ENCODE measurements around the gene ICAM4.

ICAM4 gene

GRCh38 chr19:10315335-10316214 lies 28.8 kb downstream of the ICAM4 start, which contains the start of gene FDX2:
FDX2 (minus strand) TSS chr19:10316015; CDS start chr19:10315996, 19 bp downstream.
- DNase-seq (ENCODE audit: low spot score): peak; percentile 97
- TF ChIP-seq CTCF (IDR thresholded peaks at IDR 0.05; ENCODE audit: extremely low read depth, insufficient read depth, missing control alignments): no peak
- in situ Hi-C loops (cut with MboI; ENCODE audit: low pct_unique_long_range_greater_than_20kb, low sequenced_read_pairs, unreplicated experiment): no loop called here

DNA sequence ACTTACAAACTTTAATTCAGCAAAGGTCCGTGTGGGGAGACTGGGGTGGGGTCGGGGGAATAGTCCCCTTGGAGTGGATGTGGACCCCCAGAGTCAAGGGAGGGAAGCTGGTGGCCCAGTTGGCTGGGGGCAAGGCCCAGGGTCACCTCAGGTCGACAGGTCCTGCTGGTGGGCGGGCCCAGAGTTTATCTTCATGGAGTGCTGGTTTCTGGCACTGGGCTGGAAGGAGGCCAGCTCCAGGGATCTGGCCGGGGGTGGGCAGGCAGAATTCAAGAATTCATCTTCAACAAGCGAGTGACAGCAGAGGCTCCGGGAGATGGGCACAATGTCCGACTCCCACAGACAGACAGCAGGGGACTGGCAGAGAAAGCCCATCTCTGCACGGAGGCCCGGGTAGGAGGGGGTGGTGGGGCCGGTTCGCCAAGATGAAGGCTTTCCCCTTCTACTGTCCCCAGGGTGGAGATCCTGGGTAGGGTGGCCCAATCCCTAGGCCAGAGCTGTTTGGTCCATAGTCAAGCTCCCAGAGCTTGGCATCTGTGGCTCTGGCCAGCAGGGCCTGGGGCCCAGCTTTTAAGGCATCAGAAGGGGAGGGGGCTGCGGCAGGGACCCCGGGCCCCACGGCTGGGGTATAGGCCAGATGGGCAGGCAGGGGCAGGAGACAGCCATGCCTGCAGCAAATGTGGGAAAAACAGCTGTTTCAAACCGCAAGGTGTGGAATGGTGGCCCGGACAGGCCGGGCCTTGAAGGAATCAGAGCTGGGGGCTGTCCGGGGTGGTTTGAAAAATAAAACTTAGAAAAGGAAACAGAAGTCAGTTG lies 29.7 kb downstream of the ICAM4 start:
- no peak for DNase-seq (ENCODE audit: low spot score)
- in situ Hi-C loops (cut with MboI; ENCODE audit: low pct_unique_long_range_greater_than_20kb, low sequenced_read_pairs, unreplicated experiment): no loop called here
- no peak for TF ChIP-seq CTCF (IDR thresholded peaks at IDR 0.05; ENCODE audit: extremely low read depth, insufficient read depth, missing control alignments)

DNA sequence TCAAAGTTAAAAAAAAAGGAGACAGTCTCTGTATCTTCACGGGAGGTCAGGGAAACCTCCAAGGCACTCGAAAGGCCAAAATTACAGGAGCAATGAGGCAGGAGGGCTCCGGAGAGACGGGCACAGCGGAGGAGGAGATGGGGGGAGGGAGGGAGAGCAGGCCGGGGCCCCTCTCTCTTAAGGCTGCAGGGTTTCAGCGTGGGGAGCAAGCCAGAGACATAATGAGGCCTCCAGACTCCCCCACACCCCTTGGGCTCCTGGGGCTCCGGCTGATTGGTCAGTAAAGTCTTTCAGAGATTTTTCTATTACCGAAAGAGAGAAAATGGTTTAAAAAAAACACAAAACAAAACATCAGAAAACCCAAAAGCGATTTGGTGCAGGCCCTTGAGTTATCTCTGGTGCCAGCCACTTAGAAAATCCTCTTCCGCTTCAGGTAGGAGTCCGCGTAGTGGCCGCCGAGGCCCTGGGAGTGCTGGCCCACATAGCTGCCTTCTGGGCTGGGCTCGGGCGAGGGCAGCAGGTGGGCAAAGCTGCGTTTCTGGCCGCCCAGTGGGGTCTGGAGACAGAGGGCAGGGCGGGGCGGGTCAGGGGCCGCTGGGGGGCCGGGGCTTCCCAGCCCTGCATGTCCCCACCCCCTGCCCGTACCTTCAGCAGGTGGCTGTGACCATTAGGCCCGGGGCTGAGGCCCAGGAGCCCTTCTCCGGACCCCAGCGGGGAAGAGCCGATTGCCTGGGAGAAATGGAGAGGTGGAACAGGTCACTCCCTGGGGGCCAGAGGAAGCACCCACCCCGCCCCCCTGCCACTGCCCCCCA lies 30.5 kb downstream of the ICAM4 start:
- no peak for TF ChIP-seq CTCF (IDR thresholded peaks at IDR 0.05; ENCODE audit: extremely low read depth, insufficient read depth, missing control alignments)
- in situ Hi-C loops (cut with MboI; ENCODE audit: low pct_unique_long_range_greater_than_20kb, low sequenced_read_pairs, unreplicated experiment): no loop called here
- no peak for DNase-seq (ENCODE audit: low spot score)

DNA sequence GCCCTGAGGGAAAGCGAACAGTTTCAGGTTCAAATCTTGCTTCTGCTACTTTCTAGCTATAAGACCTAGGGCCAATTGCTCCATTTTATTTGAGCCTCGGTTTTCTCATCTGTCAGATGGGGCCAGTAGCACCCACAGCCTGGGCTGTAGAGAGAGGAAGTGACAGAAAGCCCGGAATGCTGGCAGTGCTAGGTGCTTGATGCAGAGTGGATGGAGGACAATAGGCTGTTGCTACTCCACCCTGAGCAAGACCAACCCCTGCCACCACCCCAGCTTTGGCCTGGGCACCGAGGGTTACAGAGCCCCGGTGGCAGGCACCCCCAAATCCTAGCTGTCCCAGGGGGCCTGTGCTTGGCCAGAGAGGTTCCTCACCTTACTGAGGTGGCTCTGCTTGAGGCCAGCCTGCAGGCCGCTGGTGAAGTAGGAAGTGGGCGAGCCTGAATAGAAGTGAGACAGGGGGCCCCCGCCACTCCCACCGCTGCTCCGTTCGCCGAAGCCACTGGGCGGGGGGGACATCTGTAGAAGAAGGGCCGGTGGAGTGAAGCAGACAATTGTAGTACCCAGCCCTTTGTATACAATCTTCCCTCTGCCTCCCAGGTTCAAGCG lies 31.2 kb downstream of the ICAM4 start:
- no peak for DNase-seq (ENCODE audit: low spot score)
- in situ Hi-C loops (cut with MboI; ENCODE audit: low pct_unique_long_range_greater_than_20kb, low sequenced_read_pairs, unreplicated experiment): no loop called here
- TF ChIP-seq CTCF (IDR thresholded peaks at IDR 0.05; ENCODE audit: extremely low read depth, insufficient read depth, missing control alignments): no peak

DNA sequence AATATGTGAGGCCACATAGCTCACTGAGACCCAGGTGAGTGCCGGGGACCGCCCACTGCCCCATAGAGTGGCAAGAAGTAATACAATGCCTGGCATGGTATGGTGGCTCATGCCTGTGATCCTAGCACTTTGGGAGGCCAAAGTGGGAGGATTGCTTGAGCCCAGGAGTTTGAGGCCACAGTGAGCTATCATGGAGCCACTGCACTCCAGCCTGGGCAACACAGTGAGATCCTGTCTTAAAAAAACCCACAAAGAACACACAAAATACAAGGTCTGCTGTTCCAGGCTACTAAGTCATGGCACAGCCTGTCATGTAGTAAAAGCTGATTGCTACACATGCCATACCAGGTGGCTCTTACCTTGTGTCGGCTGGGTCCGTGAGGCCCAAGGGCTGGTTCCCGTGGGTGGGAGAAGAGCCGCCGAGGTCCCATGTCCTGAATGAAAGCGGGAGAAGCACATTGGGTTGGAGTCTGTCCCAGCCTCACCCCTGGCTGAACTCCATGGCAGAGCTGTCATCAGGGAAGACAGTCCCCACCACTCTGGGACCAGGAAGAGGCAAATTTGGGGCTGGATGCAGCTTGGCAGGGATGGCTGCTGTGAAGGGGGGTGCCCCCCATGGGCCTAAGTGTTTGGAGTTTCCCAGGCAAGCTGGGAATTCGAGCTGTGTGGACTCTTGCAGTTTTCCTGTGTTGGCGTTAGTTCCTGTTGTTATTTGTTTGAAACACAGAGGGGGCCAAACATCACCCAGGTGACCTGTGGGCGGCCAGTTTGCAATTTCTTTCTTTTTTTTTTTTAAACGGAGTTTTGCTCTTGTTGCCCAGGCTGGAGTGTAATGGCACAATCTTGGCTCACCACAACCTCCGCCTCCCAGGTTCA lies 32.3 kb downstream of the ICAM4 start:
- in situ Hi-C loops (cut with MboI; ENCODE audit: low pct_unique_long_range_greater_than_20kb, low sequenced_read_pairs, unreplicated experiment): no loop called here
- no peak for DNase-seq (ENCODE audit: low spot score)
- no peak for TF ChIP-seq CTCF (IDR thresholded peaks at IDR 0.05; ENCODE audit: extremely low read depth, insufficient read depth, missing control alignments)
